ENCODE measurements around the gene SPTBN5. TPM values are rescaled to one million over a fixed set of nuclear protein-coding genes. Genes with fewer than 3 reads are reported as not detected.
A peak's percentile ranks its signal among the peaks of the same experiment; 100 is the strongest.

The SPTBN5 gene
- total RNA-seq, 1 donor from 2014 or later, result 0.49 TPM

DNA sequence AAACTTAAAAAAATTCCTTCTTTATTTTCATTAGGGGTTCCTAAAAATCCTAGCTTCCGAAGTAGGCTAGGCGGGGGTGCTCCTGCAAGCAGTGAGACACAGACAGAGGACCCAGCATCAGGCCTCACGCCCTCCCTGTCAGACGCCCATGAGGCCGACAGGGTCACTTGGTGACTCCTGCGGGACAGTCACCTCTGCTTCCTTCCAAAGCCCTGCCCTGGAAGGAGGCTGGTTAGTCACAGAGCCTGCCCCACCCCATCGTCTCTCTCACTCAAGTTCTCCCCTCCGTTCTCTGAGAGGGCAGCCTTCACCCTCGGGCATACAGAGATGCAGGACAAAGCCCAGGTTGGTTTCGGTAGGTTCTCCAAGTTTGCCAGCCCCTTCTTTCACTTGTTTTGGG lies 39.9 kb upstream of the SPTBN5 start:
- no peaks in the 10 kb centered on the region for H3K9me3 ChIP-seq
- H3K27ac ChIP-seq, result peak overlapping the region; percentile 65
- no peak for DNase-seq (ENCODE audit: extremely low spot score in 2 of 2)
- H3K36me3 ChIP-seq, result no peaks in the 10 kb centered on the region
- no peak overlapping the region for H3K4me3 ChIP-seq
- TF ChIP-seq, protein P1, sequence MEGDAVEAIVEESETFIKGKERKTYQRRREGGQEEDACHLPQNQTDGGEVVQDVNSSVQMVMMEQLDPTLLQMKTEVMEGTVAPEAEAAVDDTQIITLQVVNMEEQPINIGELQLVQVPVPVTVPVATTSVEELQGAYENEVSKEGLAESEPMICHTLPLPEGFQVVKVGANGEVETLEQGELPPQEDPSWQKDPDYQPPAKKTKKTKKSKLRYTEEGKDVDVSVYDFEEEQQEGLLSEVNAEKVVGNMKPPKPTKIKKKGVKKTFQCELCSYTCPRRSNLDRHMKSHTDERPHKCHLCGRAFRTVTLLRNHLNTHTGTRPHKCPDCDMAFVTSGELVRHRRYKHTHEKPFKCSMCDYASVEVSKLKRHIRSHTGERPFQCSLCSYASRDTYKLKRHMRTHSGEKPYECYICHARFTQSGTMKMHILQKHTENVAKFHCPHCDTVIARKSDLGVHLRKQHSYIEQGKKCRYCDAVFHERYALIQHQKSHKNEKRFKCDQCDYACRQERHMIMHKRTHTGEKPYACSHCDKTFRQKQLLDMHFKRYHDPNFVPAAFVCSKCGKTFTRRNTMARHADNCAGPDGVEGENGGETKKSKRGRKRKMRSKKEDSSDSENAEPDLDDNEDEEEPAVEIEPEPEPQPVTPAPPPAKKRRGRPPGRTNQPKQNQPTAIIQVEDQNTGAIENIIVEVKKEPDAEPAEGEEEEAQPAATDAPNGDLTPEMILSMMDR (IDR thresholded peaks at IDR 0.05), result no peak
- TF ChIP-seq POLR2AphosphoS5 (IDR thresholded peaks at IDR 0.05; ENCODE audit: insufficient read depth in 1 of 2, low read depth in 1 of 2) (no peak), POLR2A (IDR thresholded peaks at IDR 0.05) (no peak)
- intact Hi-C loops (cut with DNase I), result no loop called here
- H3K4me1 ChIP-seq, result peaks cover 84% of the 10 kb centered on the region
- no peaks in the 10 kb centered on the region for H3K27me3 ChIP-seq

GRCh38 chr15:41933326-41933725 lies 39.5 kb upstream of the SPTBN5 start:
- H3K4me3 ChIP-seq, result no peak overlapping the region
- intact Hi-C loops (cut with DNase I), result no loop called here
- H3K4me1 ChIP-seq, result peaks cover 87% of the 10 kb centered on the region
- H3K27me3 ChIP-seq, result no peaks in the 10 kb centered on the region
- TF ChIP-seq POLR2AphosphoS5 (IDR thresholded peaks at IDR 0.05; ENCODE audit: insufficient read depth in 1 of 2, low read depth in 1 of 2) (no peak), POLR2A (IDR thresholded peaks at IDR 0.05) (no peak)
- TF ChIP-seq, protein P1 (IDR thresholded peaks at IDR 0.05), result no peak
- peak overlapping the region; percentile 65 for H3K27ac ChIP-seq
- DNase-seq (ENCODE audit: extremely low spot score in 2 of 2), result no peak
- no peaks in the 10 kb centered on the region for H3K9me3 ChIP-seq
- no peaks in the 10 kb centered on the region for H3K36me3 ChIP-seq

DNA sequence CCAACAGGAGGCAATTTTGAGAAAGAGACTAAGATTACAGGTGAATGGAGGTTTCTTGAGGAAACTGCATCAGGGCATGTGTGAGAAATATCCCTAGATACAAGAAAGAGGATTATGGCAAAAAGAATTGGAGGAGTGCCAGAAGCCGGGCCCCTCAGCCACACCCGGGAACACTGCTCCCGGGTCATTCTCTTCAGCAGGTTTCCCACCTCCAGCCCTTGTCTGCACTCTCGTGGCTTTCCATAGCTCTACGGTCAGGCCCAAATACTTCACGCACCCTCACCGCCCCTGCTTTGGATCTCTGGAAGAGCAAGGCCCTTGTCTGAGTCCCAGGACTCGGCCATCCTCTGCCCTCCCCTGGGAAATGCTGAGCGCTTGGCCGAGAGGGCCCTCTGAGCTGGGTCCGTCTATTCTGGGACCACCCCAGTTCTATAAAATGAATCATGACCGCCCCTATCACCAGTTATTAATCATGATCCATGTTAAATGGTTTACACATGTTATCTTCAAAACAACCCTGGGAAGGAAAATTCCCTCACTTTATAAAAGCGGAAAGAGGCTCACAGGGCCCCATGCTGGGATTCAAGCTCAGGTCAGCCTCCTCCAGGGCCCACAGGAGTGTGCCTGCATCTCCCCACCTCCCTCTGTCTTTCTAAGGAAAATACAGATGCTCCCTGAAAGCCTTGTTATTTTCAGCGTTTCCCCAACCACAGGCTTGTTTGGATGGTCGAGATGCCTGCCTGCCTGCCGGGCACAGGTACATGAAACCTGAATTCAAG lies 38.8 kb upstream of the SPTBN5 start:
- DNase-seq (ENCODE audit: extremely low spot score in 2 of 2), result no peak
- Histone ChIP-seq H3K27me3 (no peaks in the 10 kb centered on the region), H3K9me3 (no peaks in the 10 kb centered on the region), H3K4me1 (peaks cover 83% of the 10 kb centered on the region), H3K27ac (peak overlapping the region; percentile 65), H3K4me3 (no peak overlapping the region), H3K36me3 (no peaks in the 10 kb centered on the region)
- TF ChIP-seq, protein P1 (IDR thresholded peaks at IDR 0.05), result no peak
- TF ChIP-seq POLR2A (IDR thresholded peaks at IDR 0.05) (no peak), POLR2AphosphoS5 (IDR thresholded peaks at IDR 0.05; ENCODE audit: insufficient read depth in 1 of 2, low read depth in 1 of 2) (no peak)
- intact Hi-C loops (cut with DNase I), result no loop called here

- H3K27me3 ChIP-seq, result no peaks in the 10 kb centered on the region
- TF ChIP-seq POLR2AphosphoS5 (IDR thresholded peaks at IDR 0.05; ENCODE audit: insufficient read depth in 1 of 2, low read depth in 1 of 2) (no peak), POLR2A (IDR thresholded peaks at IDR 0.05) (no peak)
- TF ChIP-seq, protein P1 (IDR thresholded peaks at IDR 0.05), result no peak
- H3K27ac ChIP-seq, result peak overlapping the region; percentile 65
- H3K36me3 ChIP-seq, result no peaks in the 10 kb centered on the region
- no peak for DNase-seq (ENCODE audit: extremely low spot score in 2 of 2)
- no peak overlapping the region for H3K4me3 ChIP-seq
- intact Hi-C loops (cut with DNase I), result no loop called here
- no peaks in the 10 kb centered on the region for H3K9me3 ChIP-seq
- peaks cover 77% of the 10 kb centered on the region for H3K4me1 ChIP-seq
Observed at GRCh38 chr15:41932101-41932500, 38.2 kb upstream of the SPTBN5 start.

DNA sequence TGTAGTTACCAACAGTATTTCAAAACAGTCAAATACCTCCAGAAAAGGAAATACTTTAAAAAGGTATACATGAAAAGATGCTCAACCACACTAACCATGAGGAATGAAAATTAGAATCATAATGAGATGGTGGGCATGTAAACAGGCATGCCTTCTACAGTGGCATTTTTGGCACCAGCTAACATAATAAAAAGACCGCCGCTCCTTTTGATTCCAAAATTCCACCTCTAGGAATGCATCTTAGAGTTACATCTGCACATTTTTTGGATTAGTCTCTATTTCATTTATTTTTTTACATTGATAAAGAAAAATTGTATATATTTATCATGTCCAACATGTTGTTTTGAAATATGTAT lies 37.0 kb upstream of the SPTBN5 start:
- H3K27me3 ChIP-seq, result no peaks in the 10 kb centered on the region
- TF ChIP-seq POLR2A (IDR thresholded peaks at IDR 0.05) (no peak), POLR2AphosphoS5 (IDR thresholded peaks at IDR 0.05; ENCODE audit: insufficient read depth in 1 of 2, low read depth in 1 of 2) (no peak)
- TF ChIP-seq, protein P1 (IDR thresholded peaks at IDR 0.05), result no peak
- H3K27ac ChIP-seq, result peak overlapping the region; percentile 69
- H3K36me3 ChIP-seq, result no peaks in the 10 kb centered on the region
- H3K4me3 ChIP-seq, result peak overlapping the region in 1 of 2 donors; percentile 1
- no peaks in the 10 kb centered on the region for H3K9me3 ChIP-seq
- peaks cover 78% of the 10 kb centered on the region for H3K4me1 ChIP-seq
- intact Hi-C loops (cut with DNase I), result no loop called here
- no peak for DNase-seq (ENCODE audit: extremely low spot score in 2 of 2)

All from vagina (tissue), 2 donors.